ENCODE results near the gene VWCE. TPM values are rescaled to one million over a fixed set of nuclear protein-coding genes. Genes with fewer than 3 reads are reported as not detected.

The VWCE gene
- total and polyA plus RNA-seq, 10 of the 15 experiments (the other 5 are each of a cell fraction or from before 2014, with no cell fraction given): 0.10 to 4.9 (median 2.4) TPM

- Histone ChIP-seq H3K9ac (ENCODE audit: control insufficient read depth, insufficient read depth, low read length) (no peak overlapping the region), H3K4me1 (ENCODE audit: control insufficient read depth, insufficient read depth, low read length) (no peaks in the 10 kb centered on the region), H3K4me3 (no peak overlapping the region), H3K27ac (ENCODE audit: control insufficient read depth, insufficient read depth) (no peak overlapping the region), H3K9me3 (replicated peaks; ENCODE audit: control insufficient read depth, insufficient read depth, low read length) (no peaks in the 10 kb centered on the region), H4K20me1 (ENCODE audit: control insufficient read depth, insufficient read depth) (no peaks in the 10 kb centered on the region), H2AFZ (ENCODE audit: control insufficient read depth, low read depth, low read length) (no peak overlapping the region), H3K36me3 (ENCODE audit: control insufficient read depth in 2 of 2, insufficient read depth in 2 of 2, low read length in 1 of 2) (no peaks in the 10 kb centered on the region), H3K79me2 (ENCODE audit: control insufficient read depth, insufficient read depth, low read length) (no peaks in the 10 kb centered on the region), H3K27me3 (replicated peaks in 1 of 2; ENCODE audit: control insufficient read depth in 2 of 2, insufficient read depth in 2 of 2, low read length in 1 of 2) (no peaks in the 10 kb centered on the region), H3K4me2 (ENCODE audit: control insufficient read depth, insufficient read depth) (no peak overlapping the region)
- no peak for TF ChIP-seq CBX3 (IDR thresholded peaks at IDR 0.05; ENCODE audit: borderline replicate concordance, low read depth)
- BruUV-seq (replicated peaks): no TSS peak
- SMC1A ChIA-PET (ENCODE audit: uncharacterized antibody, unreplicated experiment): interaction anchor here (0.7 kb wide), 1 partner anchor 13 kb away, joined by 3 read pairs; the partner anchor contains the start of gene VWCE
- ATAC-seq (peak; percentile 96), DNase-seq (ENCODE audit: low read depth, low spot score) (no peak), FAIRE-seq (no peak)
- CTCF ChIA-PET: interaction anchor here (0.9 to 1.0 kb wide), 2 partner anchors 55 to 104 kb away, joined by 3 to 4 read pairs; no protein-coding TSS in a partner anchor
- RAD21 ChIA-PET (ENCODE audit: unreplicated experiment): interaction anchor here (0.7 to 1.4 kb wide), 2 partner anchors 104 to 285 kb away, joined by 4 to 5 read pairs; no protein-coding TSS in a partner anchor
- in situ Hi-C loops (cut with MboI) (no loop called here), intact Hi-C loops (cut with micrococcal nuclease; ENCODE audit: unreplicated experiment) (no loop called here)
- POLR2A ChIA-PET: no interaction called here
- WGBS (ENCODE audit: insufficient coverage, insufficient replicate concordance, low lambda C conversion rate, missing lambda C conversion rate): 74% methylated on average over 27 of the region's 35 CpGs
Measured at GRCh38 chr11:61281581-61282250, 13.4 kb downstream of the VWCE start.

- ChIA-PET POLR2A (no interaction called here), SMC1A (ENCODE audit: uncharacterized antibody, unreplicated experiment) (no interaction called here), CTCF (interaction anchor here (1.0 kb wide), 1 partner anchor 55 kb away, joined by 3 read pairs; no protein-coding TSS in a partner anchor), RAD21 (ENCODE audit: unreplicated experiment) (interaction anchor here (0.7 to 1.4 kb wide), 2 partner anchors 105 to 285 kb away, joined by 4 to 5 read pairs; no protein-coding TSS in a partner anchor)
- intact Hi-C loops (cut with micrococcal nuclease; ENCODE audit: unreplicated experiment) (no loop called here), in situ Hi-C loops (cut with MboI) (no loop called here)
- H3K36me3 ChIP-seq (ENCODE audit: control insufficient read depth in 2 of 2, insufficient read depth in 2 of 2, low read length in 1 of 2): no peaks in the 10 kb centered on the region
- no TSS peak for BruUV-seq (replicated peaks)
- no peak for DNase-seq (ENCODE audit: low read depth, low spot score)
- H2AFZ ChIP-seq (ENCODE audit: control insufficient read depth, low read depth, low read length): no peak overlapping the region
- no peak for FAIRE-seq
- H3K4me2 ChIP-seq (ENCODE audit: control insufficient read depth, insufficient read depth): no peak overlapping the region
- H3K27me3 ChIP-seq (replicated peaks in 1 of 2; ENCODE audit: control insufficient read depth in 2 of 2, insufficient read depth in 2 of 2, low read length in 1 of 2): no peaks in the 10 kb centered on the region
- WGBS (ENCODE audit: insufficient coverage, insufficient replicate concordance, low lambda C conversion rate, missing lambda C conversion rate): 67% methylated on average over 20 of the region's 20 CpGs
- H3K27ac ChIP-seq (ENCODE audit: control insufficient read depth, insufficient read depth): no peak overlapping the region
- no peaks in the 10 kb centered on the region for H3K4me1 ChIP-seq (ENCODE audit: control insufficient read depth, insufficient read depth, low read length)
- H3K9ac ChIP-seq (ENCODE audit: control insufficient read depth, insufficient read depth, low read length): no peak overlapping the region
- no peak overlapping the region for H3K4me3 ChIP-seq
- no peaks in the 10 kb centered on the region for H3K9me3 ChIP-seq (replicated peaks; ENCODE audit: control insufficient read depth, insufficient read depth, low read length)
- no peak for ATAC-seq
- H4K20me1 ChIP-seq (ENCODE audit: control insufficient read depth, insufficient read depth): no peaks in the 10 kb centered on the region
- no peaks in the 10 kb centered on the region for H3K79me2 ChIP-seq (ENCODE audit: control insufficient read depth, insufficient read depth, low read length)
- TF ChIP-seq TAF1 (IDR thresholded peaks at IDR 0.05; ENCODE audit: borderline replicate concordance, low read depth, low read length) (no peak), CBFB (IDR thresholded peaks at IDR 0.05; ENCODE audit: low read depth) (no peak), LARP7 (IDR thresholded peaks at IDR 0.05) (no peak), ZBTB33 (IDR thresholded peaks at IDR 0.05) (no peak), RAD21 (IDR thresholded peaks at IDR 0.05; ENCODE audit: insufficient read depth, low read depth, low read length) (no peak), REST (IDR thresholded peaks at IDR 0.05; ENCODE audit: low read depth, low read length) (no peak), SIX5 (IDR thresholded peaks at IDR 0.05; ENCODE audit: low read depth, low read length, severe bottlenecking) (no peak), MEF2B (IDR thresholded peaks at IDR 0.05; ENCODE audit: partially characterized antibody, poor library complexity, severe bottlenecking) (no peak), ZNF217 (IDR thresholded peaks at IDR 0.05) (no peak)
Measured at GRCh38 chr11:61280883-61281580, 14.1 kb downstream of the VWCE start.
